ENCODE measurements around the gene NSD1.
A peak's percentile ranks its signal among the peaks of the same experiment; 100 is the strongest.

NSD1 gene

DNA sequence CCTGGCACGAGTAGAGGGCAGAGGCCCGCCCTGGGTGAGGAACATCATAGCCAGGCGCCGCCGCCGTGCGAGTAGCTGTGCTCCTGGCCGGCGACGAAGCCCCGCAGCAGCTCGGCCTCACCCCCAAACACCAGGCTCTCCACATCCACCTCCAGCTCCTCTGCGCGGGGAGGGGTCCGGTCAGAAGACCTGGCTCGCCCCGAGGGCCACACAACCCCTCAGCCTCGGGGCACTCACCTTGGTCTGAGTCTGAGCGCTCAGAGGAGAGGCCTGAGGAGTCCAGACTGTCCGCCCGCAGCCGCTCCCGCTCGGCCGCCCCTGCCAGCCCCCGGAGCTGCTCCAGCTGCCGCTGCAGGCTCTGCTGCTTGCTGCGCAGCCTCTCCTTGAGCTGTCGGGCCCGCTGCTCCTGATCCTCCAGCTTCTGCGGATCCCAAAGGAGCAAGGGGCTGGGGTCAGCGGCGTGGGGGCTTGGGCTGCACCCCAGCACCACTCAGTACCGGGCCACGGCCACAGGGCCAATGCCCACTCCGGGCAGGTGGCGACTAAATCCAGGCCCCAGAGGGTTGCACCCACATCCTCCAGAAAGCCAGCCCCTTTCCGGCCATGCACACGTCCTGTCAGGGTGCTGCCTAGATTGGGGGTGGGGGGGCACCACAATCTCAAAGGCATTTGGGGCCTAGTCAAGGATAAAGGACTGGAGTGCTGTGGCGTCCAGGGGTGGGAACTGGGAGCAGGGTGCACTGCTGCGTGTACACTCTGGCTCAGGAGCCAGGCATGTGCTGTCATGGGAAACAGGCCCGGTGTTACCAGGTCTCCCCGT, 174.2 kb downstream of the NSD1 start:
- DNase-seq (ENCODE audit: low read depth in 2 of 2) = no peak

DNA sequence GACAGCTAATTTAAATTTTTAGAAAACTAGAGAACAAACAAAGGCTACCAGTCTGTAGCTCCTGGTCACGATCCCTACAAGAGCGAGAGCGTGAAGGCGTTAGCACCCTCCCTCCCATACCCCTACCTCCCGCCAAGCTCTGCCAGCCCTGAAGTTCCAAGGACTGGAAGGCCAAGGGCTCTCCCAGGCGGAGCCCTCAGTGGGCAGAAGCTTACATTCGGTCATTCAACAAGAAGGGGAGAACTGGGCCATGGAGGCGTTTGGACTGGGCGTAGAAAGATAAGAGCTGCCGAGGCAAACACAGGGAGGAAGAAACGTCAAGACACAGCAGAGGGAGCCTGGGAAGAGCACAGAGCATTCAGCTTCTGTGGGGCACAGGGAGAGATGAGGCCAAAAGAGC, 175.2 kb downstream of the NSD1 start:
- no peak for DNase-seq (ENCODE audit: low read depth in 2 of 2)

DNA sequence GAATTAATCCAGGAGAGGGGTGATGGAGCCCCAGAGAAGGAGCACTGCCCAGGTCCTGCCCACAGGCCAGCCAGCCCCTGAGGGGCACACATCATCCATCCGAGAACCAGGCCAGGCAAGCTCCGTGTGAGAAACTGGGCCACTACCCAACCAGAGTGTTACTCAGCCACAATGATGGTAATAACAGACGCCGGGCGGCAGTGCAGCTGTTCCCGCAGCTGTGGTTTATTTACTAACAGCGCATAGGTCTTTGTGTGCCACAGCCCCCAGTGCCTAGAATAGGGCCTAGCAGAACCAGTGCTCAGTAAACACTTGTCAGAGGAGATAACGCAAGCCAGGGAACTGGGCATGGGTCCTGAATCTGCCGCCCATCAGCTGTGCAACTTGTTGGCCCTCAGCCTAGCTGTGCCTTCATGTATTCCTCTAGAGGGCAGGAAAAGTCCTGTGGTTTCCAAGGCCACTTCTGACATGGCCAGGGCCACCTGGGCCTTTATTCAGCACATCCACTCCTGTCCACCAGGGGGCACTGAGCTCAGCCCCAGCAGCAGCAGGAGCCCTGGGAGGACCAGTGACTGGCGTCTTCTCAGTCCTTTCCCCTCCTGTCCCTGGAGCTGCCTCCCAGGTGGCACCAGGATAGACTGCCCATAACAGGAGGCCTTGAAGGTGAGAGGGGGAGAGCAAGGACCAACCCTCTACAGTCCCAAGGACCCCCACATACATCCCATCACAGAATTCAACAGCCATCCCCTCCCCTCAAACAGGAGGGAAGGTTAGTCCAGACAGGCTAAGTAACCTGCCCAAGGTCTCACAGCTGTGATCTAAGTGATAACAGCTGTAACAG, 176.0 kb downstream of the NSD1 start:
- peak; percentile 53 to 65 for DNase-seq (ENCODE audit: low read depth in 2 of 2)

DNA sequence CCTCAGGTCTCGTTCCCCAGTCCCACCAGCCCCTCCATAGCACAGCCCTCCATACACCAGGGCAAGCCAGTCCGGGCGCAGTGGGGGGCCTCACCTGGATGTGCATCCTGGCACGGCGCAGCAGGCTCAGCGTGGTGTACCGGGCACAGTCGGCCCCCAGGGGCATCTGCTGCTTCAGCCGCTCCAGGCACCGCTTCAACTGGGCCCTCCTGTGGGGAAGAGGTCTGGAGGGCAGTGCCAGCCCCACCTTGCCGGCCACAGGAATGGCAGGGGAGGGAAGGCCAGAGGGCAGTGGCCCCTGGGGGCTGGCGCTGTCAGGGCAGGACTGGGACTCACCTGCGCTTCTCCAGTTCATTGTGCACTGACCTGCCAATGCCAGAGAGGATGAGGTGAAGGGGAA, 176.8 kb downstream of the NSD1 start:
- no peak for DNase-seq (ENCODE audit: low read depth in 2 of 2)

DNA sequence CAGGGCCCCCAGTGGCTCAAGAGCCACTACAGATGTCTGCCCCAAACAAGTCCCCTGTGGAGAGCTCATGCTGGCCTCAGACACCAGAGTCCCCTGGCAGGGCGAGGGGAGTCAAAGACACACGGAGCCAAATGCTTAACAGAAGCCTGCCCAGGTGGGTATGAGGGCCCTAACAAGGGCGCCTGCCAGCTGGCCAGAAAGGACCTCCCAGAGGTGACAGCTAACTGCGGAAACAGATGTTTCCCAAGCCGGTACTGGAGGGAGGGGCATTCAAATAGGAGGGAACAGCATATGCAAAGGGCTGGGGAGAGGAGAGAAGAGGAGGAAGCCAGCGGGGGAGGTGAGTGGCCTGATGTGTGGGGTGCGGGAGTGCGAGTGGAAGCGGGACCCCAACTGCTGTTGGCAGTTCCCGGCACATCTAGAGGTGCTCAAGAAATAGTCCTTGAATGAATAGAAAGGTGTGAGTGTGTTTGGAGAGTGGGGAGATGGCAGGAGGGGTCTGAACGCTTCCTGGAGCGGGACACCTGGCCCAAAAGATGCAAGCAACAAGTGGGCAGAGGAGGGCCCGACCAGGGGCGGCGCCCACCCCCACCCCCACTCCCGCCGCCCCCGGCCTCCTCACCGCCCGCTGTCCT, 177.3 kb downstream of the NSD1 start:
- no peak for DNase-seq (ENCODE audit: low read depth in 2 of 2)

DNA sequence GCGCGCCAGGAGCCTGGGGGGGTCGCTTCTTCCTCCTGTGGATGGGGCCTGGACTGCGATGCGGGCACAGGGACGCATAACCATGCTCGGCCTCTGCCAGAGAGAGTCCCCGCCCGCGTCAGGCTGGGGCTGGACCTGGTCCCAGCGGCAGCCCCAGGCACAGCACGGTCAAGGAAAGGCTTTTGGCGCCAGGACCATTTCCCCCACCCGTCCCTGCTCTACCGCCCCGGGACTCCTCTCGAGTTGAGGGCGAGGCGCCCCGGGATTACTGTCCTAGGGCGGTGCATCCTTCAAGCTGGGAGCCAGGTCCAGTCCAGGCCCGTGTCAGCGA, 177.8 kb downstream of the NSD1 start:
- DNase-seq (ENCODE audit: low read depth in 2 of 2) = no peak

DNA sequence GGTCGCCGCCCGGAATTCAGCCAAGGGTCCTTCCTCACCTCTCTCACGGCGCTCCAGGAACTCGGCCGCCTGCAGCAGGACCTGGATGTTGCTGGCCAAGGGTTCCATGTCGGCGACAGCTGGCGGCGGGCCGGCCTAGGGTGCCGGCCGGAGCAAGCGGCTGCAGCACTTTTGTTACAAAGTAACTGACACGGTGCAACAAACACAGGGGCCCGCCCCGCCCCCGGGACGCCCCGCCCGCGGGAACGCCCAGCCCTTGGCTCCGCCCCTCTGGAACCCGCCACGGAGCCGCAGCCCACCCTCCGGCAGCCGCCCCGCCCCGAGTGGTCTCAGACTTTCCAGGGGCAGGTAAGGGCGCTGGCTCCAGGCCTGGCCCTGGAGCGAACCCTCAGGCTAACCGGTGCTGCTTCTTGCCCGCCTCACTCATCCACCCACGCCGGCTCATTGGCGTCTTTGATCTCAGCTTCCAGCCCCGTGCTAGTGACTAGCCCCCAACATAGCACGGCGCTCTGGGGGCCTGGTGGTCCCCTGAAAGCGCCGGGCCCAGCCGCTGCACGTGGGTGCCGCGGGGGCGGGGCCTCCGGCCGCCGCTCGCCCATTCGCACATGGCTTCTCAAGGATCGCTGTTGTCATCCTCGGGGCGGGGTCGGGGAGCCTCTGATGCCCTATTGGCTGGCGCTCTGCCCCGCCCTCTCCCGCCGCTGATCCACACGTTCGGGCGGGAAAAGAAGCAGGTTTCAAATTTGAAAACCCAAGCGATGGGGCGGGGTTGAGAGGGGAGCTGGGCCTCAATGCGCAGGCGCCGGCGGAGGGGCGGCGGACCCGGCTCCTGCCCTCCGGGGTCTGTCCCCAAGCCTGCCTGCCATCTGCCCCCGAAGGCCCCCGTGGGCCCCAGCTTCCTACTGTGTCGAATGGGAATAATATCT, 178.4 kb downstream of the NSD1 start, which contains the start of gene MXD3:
MXD3 (minus strand) TSS at position 176 of the 926 bp plus-strand sequence; CDS start at position 108, 68 bp downstream.
- DNase-seq (ENCODE audit: low read depth in 2 of 2) = peak; percentile 98 to 99

DNA sequence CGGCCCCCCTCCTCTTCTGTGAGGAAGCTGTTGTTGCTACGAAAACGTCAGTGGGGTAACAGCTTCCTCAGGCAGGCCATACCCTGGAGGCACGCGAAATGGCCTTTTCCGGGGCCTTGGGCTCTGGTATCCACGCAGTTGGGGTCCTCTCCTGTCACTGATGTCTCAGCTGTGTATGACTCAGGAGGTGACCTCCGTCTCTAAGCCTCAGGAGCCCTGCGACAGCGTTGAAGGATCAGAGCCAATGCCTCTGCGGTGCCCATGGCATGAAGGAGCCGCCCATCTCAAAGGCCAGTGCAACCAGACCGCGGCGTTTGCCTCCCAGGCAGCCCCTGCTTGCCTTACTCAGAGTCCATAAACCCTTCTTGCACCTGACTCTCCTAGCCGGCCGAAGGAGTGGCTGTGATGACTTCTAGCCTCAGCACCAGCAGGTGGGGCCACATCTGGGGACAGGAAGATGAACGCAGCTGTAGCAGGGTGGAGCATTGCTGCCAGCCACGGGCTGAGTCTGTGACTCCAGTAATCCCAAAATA, 179.1 kb downstream of the NSD1 start:
- peak in 1 of 2 donors; percentile 52 for DNase-seq (ENCODE audit: low read depth in 2 of 2)

DNA sequence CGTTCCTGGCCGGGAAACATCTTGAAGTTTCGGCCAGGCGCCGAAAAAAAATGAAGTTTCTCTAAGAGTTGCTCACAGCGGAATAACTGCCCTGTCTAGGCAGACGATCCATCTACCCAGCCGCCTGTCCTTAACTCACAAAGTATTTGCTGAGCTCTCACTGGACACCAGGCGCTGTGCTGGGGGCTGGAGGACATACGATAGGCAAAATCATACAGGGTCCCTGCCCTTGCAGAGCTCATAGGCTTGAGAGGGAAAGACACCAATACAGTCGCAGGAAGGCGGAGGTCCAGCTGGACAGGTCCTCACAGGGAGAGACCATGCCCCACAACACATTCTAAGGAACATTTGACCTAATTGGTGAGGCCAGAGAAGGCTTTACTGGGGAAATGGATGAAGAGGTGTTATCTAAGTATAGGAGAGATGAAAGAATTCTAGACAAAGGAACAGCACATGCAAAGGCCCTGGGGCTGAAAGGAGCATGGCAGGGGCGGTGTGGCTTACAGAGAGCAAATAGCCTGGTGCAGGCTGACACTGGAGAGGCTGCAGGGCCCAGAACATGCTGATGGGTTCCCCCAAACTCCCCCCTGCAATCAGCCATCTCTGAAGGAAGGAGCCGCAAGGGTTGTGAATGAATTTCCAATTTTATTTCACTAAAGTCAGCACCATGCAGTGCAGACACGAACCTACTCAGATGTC, 180.1 kb downstream of the NSD1 start:
- DNase-seq (ENCODE audit: low read depth in 2 of 2) = no peak

DNA sequence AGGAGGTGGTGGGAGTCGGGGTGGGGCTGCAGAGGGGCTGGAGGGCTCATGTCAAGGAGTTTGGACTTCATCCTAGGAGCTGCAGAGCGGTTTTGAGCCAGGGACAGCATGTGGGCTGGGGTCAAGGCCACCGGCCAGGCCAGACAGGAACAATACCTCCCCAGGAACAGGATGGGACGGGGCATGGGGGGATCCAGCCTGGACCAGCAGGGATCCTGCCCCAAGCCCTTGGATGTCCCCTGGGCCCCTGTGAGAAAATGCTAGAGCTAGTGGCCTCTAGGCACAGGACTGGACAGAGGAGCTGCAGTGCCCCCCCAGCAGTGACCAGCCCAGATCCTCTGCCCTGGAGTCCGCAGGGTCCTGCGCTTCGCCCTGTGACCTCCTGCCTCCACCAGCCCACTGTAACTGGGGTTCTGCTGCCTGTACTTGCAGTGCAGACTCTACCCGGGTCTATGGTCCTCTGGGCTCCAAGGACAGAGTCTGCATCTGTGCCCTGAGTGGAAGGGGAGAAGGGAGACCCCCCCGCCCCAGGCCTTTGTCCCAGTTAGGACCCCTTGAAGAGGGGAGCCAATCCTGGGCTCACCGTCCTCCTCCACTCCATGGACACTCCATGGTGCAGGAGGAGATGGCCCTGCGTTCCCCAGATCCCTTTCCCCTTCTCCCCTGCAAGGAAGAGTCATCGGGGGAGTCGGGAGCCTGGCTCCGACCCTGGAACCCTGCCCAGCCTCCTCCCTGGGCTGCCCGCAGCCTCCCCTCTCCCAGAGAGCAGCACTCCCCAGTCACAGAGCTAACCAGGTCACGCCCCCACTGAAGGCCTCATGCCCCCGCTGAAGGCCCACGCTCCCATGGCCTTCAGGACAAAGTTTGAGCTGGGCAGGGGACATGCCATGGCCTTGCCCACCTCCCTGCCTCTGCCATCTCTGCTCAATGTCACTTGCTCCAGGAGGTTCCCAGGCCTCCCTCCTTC, 181.1 kb downstream of the NSD1 start:
- no peak for DNase-seq (ENCODE audit: low read depth in 2 of 2)

DNA sequence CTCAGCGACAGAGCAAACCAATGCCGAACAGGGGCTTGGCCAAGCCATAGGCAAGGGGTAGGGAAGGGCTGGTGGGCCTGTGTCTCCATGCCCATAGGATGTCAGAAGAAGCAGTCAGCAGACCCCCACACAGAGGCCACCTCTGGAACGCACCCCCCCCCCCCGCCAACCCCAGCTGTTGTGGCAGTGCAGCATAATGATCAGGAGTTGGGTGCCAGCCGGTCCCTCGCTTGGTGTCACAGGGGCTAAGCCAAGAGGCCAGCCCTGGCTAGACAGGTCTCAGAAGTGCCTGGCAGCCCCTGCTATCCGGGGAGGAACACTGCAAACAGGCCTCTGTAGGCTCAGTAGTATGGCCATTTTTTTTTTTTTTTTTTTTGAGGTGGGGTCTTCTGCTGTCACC, 181.8 kb downstream of the NSD1 start:
- DNase-seq (ENCODE audit: low read depth in 2 of 2) = no peak

DNA sequence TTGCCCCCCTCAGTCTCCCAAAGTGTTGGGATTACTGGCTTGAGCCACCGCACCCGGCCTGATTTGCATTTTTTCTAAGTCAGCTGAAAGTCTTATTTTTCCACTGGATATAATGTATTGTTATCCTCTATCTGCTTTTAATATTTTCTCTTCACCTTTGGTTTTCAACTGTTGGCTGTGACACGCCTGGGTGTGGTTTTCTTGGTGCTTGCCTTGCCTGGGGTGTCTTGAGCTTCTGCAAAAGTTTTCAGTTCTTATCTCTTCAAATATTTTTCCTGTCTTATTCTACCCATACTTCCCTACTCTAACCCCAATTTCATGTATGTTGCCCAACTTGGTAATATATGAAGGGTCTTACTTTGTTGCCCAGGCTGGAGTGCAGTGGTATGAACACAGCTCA, 182.4 kb downstream of the NSD1 start:
- no peak for DNase-seq (ENCODE audit: low read depth in 2 of 2)

DNA sequence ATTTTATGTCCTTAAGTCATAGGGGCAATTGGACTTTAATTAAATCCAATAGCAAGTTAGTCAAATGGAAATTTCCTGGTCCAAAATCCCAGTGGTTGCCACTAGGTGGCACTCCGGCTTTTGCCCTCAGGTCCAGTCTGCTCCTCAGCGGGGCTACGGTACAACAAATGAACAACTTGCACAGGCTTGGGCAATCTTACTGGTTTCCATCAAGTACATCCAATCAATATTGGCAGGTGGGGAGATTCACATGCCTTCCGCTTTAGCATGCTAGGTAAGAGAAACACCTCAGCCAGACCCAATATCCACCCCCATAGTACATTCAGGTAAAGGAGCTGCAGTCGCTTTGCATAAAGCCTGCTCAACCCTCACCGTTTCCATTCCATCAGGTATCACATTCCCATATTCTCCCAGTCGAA, 184.4 kb downstream of the NSD1 start:
- peak in 1 of 2 donors; percentile 61 for DNase-seq (ENCODE audit: low read depth in 2 of 2)

DNA sequence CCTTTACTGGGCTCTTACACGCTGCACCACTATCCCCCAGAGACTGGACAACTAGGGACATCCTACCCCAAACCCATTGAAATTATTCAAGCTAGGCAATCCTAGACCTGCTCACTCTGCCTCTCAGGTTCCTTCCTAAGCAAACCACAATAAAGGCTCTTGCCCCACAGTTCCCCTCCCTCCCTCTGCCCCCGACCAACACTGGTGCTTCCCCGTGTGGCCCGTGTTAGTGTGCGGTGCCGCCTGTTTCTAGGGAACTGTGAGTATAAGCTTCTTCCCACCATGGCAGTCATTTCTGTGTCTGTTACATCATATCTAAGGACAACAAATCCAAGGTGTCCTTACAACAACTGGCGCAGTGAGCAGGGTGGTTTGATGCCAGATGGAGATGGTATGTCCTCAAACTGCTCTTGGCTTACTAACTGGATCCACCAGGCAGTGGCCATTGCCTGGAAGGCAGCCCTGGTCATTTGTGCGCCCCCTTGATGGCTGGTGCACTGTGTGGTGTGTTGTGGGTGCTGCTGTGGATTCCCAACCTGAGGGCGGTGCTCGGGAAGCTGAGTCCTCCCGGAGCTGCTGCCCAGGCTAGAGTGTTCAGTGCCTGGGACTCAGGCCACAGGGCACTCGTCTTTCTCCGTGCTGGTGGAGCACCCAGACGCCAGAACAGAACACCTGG, 186.5 kb downstream of the NSD1 start:
- no peak for DNase-seq (ENCODE audit: low read depth in 2 of 2)

DNA sequence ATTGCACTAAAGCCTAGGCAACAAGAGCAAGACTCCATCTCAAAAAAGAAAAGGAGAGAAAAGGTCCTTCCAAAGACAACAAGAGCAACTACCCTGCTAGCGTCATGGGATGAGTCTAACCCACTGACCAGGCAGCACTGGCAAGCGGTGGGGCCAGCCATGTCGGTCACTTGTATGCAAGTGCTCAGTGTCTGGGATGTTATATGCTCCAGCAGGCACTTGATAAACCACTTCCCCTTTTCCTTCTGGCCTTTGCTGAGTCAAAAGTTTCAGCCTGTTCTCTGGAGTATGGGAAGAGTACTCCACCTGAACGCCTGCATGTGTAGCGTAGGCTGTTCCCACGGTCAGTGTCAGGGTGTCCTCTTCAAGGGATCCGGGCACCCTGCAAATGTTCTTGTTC, 187.3 kb downstream of the NSD1 start:
- DNase-seq (ENCODE audit: low read depth in 2 of 2) = no peak

DNA sequence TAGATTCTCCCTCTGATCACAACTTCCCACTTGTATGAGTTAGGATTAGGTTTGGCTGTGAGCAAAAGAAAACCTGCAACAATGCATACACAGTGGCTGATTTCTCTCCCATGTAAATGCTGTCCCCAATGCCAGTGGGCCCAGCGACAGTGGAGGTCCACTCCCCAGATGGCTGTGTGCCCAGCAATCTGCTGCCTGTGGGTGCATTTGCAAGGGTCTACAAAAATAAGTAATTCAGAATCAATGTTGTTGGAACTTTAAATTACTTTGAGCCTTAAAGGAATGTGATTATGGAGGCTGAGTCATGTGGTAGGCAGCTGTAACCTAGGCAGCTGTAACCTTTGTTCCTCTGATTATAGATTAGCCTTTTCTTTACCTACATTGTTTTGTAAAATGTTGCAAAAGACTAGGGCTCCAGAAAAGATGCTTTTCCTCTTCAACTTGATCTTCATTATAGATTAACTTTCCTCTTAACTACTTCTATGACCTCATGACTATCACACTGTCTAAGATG, 192.4 kb downstream of the NSD1 start:
- DNase-seq (ENCODE audit: low read depth in 2 of 2) = no peak

DNA sequence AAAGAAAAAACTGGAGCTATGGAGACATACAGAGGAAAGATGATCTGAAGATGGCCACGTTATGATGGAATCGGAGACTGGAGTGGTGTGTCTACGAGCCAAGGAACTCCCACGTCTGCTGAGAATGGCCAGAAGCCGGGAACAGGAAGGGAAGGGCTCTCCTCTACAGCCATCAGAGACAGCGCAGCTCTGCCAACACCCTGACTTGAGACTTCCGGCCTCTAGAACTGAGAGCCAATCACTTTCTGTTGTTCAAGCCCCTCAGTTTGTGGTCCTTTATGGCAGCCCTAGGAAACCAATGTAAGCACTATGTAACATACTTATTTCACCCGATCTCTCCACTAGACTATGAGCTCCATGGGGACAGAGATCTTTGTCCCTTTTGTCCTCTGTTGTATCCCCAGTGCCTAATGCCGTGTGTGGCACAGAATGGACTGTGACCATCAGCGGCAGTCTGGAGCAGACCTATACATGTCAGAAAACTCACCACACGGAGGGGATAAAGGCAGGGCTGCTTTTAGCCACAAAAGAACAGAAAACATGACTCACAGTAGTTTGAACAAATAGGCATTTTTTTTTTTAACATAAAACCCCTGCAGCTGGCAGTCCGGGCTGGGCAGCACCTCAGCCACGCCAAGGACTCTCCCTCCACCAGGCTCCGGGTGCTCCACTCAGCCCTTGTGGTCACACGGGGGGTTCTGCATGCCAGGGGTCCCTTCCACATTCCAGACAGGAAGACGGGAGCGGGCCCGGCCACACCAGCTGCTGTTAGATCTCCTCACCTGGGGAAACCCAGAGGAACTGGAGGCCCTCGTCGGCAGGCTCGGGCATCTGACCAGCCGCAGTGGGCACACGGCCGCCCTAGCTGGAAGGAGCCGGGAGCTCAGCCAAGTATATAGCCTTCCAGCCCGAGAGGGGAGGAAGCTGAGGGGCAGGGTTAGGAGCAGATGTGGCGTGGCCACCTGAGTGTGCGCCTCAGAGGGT, 194.3 kb downstream of the NSD1 start:
- DNase-seq (ENCODE audit: low read depth in 2 of 2) = no peak

Measured in stimulated activated CD4-positive, alpha-beta T cell treated with anti-CD3 and anti-CD28 coated beads, Interleukin-15, amount 100 ng/mL, for 48 hours (primary cell).